Left forelimb (tissue), 1 donor: Measurements from ENCODE around the gene TAF4B.

Experiments
- DNase-seq: peaks from one replicate; pipeline ENCODE4 v3.0.0-alpha.2; 2018; ENCODE audit warnings: low spot score

Gene TAF4B

GRCh38 chr18:26304511-26304910 is 78.3 kb downstream of the TAF4B start:
- DNase-seq = no peak

GRCh38 chr18:26307161-26307773 is 81.0 kb downstream of the TAF4B start:
- DNase-seq = no peak

GRCh38 chr18:26309281-26309680 is 83.0 kb downstream of the TAF4B start:
- no peak for DNase-seq

GRCh38 chr18:26312199-26312598 is 86.0 kb downstream of the TAF4B start:
- no peak for DNase-seq

- DNase-seq = no peak
These were observed 91.2 kb downstream of the TAF4B start for GRCh38 chr18:26317398-26317797.

GRCh38 chr18:26320686-26321085 is 94.4 kb downstream of the TAF4B start:
- no peak for DNase-seq

GRCh38 chr18:26322890-26323653 is 96.8 kb downstream of the TAF4B start:
- no peak for DNase-seq

- no peak for DNase-seq
These were observed 99.5 kb downstream of the TAF4B start for GRCh38 chr18:26325771-26326170.

GRCh38 chr18:26327062-26327461 is 100.8 kb downstream of the TAF4B start:
- no peak for DNase-seq

GRCh38 chr18:26332991-26333390 is 106.7 kb downstream of the TAF4B start:
- DNase-seq = no peak

GRCh38 chr18:26335156-26335555 is 108.9 kb downstream of the TAF4B start:
- DNase-seq = no peak

GRCh38 chr18:26335571-26336487 is 109.6 kb downstream of the TAF4B start:
- no peak for DNase-seq

- no peak for DNase-seq
These were observed 110.3 kb downstream of the TAF4B start for GRCh38 chr18:26336572-26336971.

GRCh38 chr18:26342646-26343045 is 116.4 kb downstream of the TAF4B start:
- no peak for DNase-seq

GRCh38 chr18:26350961-26351360 is 124.7 kb downstream of the TAF4B start:
- no peak for DNase-seq

GRCh38 chr18:26356045-26356785 is 130.0 kb downstream of the TAF4B start:
- no peak for DNase-seq

GRCh38 chr18:26357960-26358359 is 131.7 kb downstream of the TAF4B start:
- DNase-seq = no peak

GRCh38 chr18:26362021-26362420 is 135.8 kb downstream of the TAF4B start:
- no peak for DNase-seq

- no peak for DNase-seq
These were observed 141.2 kb downstream of the TAF4B start for GRCh38 chr18:26367425-26367824.

GRCh38 chr18:26370037-26370436 is 143.8 kb downstream of the TAF4B start:
- DNase-seq = no peak

- DNase-seq = no peak
These were observed 149.9 kb downstream of the TAF4B start for GRCh38 chr18:26376105-26376504.

GRCh38 chr18:26378701-26379100 is 152.5 kb downstream of the TAF4B start:
- DNase-seq = no peak
